MCF 10A (cell line): Measurements from ENCODE around the gene TOP2A. TPM values are rescaled to one million over a fixed set of nuclear protein-coding genes. Genes with fewer than 3 reads are reported as not detected.

Experiments used
- BruUV-seq: library from RNA; stranded (reverse); fragments of 400-500 nt; replicated peaks from 2 replicates; lab custom pipeline; 2021; lab: Mats Ljungman, UMichigan
- CTCF ChIA-PET: fragments of 300-600 bp; sonication (Branson Sonifier 250); formaldehyde crosslinking; extraction: SDS; loops from one replicate; lab custom pipeline; 2021; ENCODE audit warnings: antibody characterized with exemption, inconsistent platforms; lab: Yijun Ruan, JAX
- POLR2A ChIA-PET: fragments of 300-600, 350-650 bp; sonication (Branson Sonifier 250); formaldehyde crosslinking; extraction: SDS; loops from one replicate; lab custom pipeline; 2020; ENCODE audit warnings: antibody characterized with exemption, inconsistent platforms; lab: Yijun Ruan, JAX
- DNase-seq: peaks from one replicate; pipeline ENCODE4 v3.0.0-alpha.2; 2018; ENCODE audit not compliant: unreplicated experiment
- H3K27ac Mint-ChIP-seq: one replicate; pipeline ENCODE4 v1.8.0; 2022; ENCODE audit warnings: mild to moderate bottlenecking, low read depth, mixed read lengths; ENCODE audit not compliant: unreplicated experiment
- H3K27me3 Mint-ChIP-seq: one replicate; pipeline ENCODE4 v1.8.0; 2022; ENCODE audit warnings: mixed read lengths; ENCODE audit not compliant: insufficient read depth, unreplicated experiment
- H3K36me3 Mint-ChIP-seq: one replicate; pipeline ENCODE4 v1.8.0; 2022; ENCODE audit warnings: mild to moderate bottlenecking, moderate library complexity, mixed read lengths; ENCODE audit not compliant: insufficient read depth, unreplicated experiment
- H3K4me1 Mint-ChIP-seq: one replicate; pipeline ENCODE4 v1.8.0; 2022; ENCODE audit warnings: mixed read lengths; ENCODE audit not compliant: insufficient read depth, unreplicated experiment
- H3K4me3 Mint-ChIP-seq: one replicate; pipeline ENCODE4 v1.8.0; 2022; ENCODE audit warnings: mild to moderate bottlenecking, moderate library complexity, mixed read lengths; ENCODE audit not compliant: unreplicated experiment
- H3K9me3 Mint-ChIP-seq: one replicate; pipeline ENCODE4 v1.8.0; 2022; ENCODE audit warnings: mixed read lengths; ENCODE audit not compliant: unreplicated experiment
- intact Hi-C: fragments of 100-400 bp; cut with micrococcal nuclease; formaldehyde crosslinking; loops from 2 replicates; pipeline ENCODE4 v1.14.1; 2022
- total RNA-seq: library from RNA; stranded (reverse); gene quantifications from 2 replicates; pipeline ENCODE4 v1.2.3, GENCODE V29; 2022
- TF ChIP-seq, protein P1 (sequence below): fragments of 200-600 bp; IDR thresholded peaks from one replicate; pipeline ENCODE4 v1.8.0; 2022; ENCODE audit warnings: antibody characterized with exemption, mild to moderate bottlenecking; ENCODE audit not compliant: unreplicated experiment

Gene TOP2A
- total RNA-seq, 1 experiment from 2014 or later, result 151 TPM

- peaks cover 12% of the 10 kb centered on the region for H3K4me1 Mint-ChIP-seq
- H3K27ac Mint-ChIP-seq, result no peak overlapping the region
- CTCF ChIA-PET, result interaction anchor here (1.0 to 1.3 kb wide), 2 partner anchors 10 to 21 kb away, joined by 3 to 9 read pairs; no protein-coding TSS in a partner anchor
- H3K36me3 Mint-ChIP-seq, result peaks cover 20% of the 10 kb centered on the region
- BruUV-seq, result no TSS peak
- H3K4me3 Mint-ChIP-seq, result no peak overlapping the region
- no peaks in the 10 kb centered on the region for H3K9me3 Mint-ChIP-seq
- POLR2A ChIA-PET, result interaction anchor here (1.0 to 7.5 kb wide), 2 partner anchors 9 to 10 kb away, joined by 3 to 79 read pairs; no protein-coding TSS in a partner anchor
- TF ChIP-seq, protein P1, sequence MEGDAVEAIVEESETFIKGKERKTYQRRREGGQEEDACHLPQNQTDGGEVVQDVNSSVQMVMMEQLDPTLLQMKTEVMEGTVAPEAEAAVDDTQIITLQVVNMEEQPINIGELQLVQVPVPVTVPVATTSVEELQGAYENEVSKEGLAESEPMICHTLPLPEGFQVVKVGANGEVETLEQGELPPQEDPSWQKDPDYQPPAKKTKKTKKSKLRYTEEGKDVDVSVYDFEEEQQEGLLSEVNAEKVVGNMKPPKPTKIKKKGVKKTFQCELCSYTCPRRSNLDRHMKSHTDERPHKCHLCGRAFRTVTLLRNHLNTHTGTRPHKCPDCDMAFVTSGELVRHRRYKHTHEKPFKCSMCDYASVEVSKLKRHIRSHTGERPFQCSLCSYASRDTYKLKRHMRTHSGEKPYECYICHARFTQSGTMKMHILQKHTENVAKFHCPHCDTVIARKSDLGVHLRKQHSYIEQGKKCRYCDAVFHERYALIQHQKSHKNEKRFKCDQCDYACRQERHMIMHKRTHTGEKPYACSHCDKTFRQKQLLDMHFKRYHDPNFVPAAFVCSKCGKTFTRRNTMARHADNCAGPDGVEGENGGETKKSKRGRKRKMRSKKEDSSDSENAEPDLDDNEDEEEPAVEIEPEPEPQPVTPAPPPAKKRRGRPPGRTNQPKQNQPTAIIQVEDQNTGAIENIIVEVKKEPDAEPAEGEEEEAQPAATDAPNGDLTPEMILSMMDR, result no peak
- DNase-seq, result no peak
- peaks cover 1% of the 10 kb centered on the region for H3K27me3 Mint-ChIP-seq
- intact Hi-C loops, result no loop called here
Observed at GRCh38 chr17:40460968-40461731, 43.5 kb upstream of the TOP2A start.

DNA sequence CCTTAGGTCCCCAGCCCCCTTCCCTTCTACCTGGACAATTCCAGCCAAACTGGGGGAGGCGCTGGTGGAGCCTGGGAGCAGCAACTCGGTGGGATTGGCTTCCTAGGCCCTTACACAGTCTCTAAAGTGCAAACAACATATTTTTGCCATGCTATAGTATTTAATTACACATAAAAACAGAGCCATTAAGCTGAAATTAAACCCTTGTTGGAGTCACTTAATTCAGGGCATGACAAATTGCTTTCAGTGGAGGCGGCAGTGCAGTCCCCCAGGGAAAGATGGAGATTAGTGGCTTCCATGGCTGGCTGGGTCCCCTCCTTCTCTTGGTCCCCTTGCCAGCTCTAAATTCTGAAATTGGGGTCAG lies 42.9 kb upstream of the TOP2A start:
- TF ChIP-seq, protein P1, result no peak
- Mint-ChIP-seq H3K27ac (no peak overlapping the region), H3K9me3 (no peaks in the 10 kb centered on the region), H3K36me3 (peaks cover 15% of the 10 kb centered on the region), H3K4me3 (no peak overlapping the region), H3K27me3 (peaks cover 7% of the 10 kb centered on the region), H3K4me1 (peaks cover 12% of the 10 kb centered on the region)
- ChIA-PET CTCF (interaction anchor here (0.6 to 1.3 kb wide), 3 partner anchors 9 to 44 kb away, joined by 3 to 9 read pairs (median 5); no protein-coding TSS in a partner anchor), POLR2A (interaction anchor here (1.0 to 7.5 kb wide), 2 partner anchors 10 to 13 kb away, joined by 3 to 79 read pairs; no protein-coding TSS in a partner anchor)
- no peak for DNase-seq
- BruUV-seq, result no TSS peak
- intact Hi-C loops, result no loop called here

DNA sequence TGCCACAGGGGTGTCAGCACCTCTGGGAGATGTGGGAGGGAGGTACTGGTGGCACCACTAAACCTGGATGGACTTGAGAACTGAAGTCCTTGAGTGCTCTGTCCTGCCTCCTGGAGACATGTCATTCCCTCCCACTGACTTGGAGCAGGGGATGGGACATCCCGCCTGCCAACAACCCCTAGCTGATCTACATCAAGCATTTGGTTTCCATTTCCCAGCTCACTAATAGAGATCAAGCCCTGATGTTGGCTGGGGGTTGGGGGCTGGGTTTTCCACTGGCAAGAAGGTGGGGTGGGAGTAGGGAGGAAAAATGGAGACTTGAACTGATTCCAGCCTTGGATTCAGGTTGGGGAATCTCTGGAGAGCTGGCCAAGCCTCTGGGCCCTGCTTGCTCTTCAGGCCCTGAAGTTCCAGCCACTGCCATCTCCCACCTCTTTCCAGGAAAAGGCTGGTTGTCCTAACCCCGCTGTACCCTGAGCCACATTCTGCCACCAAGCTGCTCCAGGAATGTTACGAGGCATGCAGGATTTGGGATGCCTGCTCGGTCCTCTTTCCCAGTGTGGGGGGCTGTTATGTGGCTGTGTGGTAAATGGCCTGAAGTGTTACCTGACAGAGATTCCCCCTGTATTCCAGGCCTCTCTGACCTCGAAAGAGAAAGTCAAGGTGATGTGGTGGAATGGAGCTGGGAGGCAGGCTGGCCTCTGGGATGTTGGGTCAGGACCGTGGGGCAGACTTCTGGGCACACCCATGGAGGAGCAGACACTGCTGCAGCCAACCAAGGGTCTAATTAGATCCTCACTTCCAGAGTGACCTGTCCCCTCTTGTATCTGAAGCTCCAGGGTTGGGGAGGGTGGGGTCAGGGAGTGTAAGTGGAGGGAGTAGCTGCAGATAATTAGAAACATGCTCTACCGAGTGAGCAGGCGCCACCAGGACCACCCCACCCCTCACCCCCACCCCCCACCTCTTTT lies 42.2 kb upstream of the TOP2A start:
- H3K27ac Mint-ChIP-seq, result no peak overlapping the region
- no peaks in the 10 kb centered on the region for H3K9me3 Mint-ChIP-seq
- H3K27me3 Mint-ChIP-seq, result peaks cover 11% of the 10 kb centered on the region
- peaks cover 13% of the 10 kb centered on the region for H3K36me3 Mint-ChIP-seq
- intact Hi-C loops, result no loop called here
- CTCF ChIA-PET, result interaction anchor here (0.6 to 1.3 kb wide), 4 partner anchors 9 to 43 kb away, joined by 3 to 9 read pairs (median 4); no protein-coding TSS in a partner anchor
- TF ChIP-seq, protein P1, result no peak
- H3K4me3 Mint-ChIP-seq, result no peak overlapping the region
- H3K4me1 Mint-ChIP-seq, result peaks cover 12% of the 10 kb centered on the region
- POLR2A ChIA-PET, result interaction anchor here (1.0 to 7.5 kb wide), 2 partner anchors 11 to 12 kb away, joined by 3 to 79 read pairs; no protein-coding TSS in a partner anchor
- BruUV-seq, result no TSS peak
- no peak for DNase-seq
